ENCODE measurements around the gene FAM149B1.

GRCh38 chr10:73119457-73119856 lies 48.5 kb upstream of the FAM149B1 start:
- no peak for TF ChIP-seq CTCF (IDR thresholded peaks at IDR 0.05)
- TF ChIP-seq POLR2A (IDR thresholded peaks at IDR 0.05), result no peak

Measured in Peyer's patch (tissue), 4 donors.